NCI-H2196 (cell line): ENCODE data around the gene USP12.
"Not testable (repeated sequence)": the region's sequence is repeated elsewhere in the genome, so short reads cannot be mapped to it uniquely, and the experiment has no call there.

Experiments
- DNase-seq: peaks from one replicate; lab custom pipeline; 2025; ENCODE audit not compliant: unreplicated experiment; lab: John Stamatoyannopoulos, UW

USP12 gene

GRCh38 chr13:27151798-27152599 lies 19.6 kb downstream of the USP12 start:
- DNase-seq: no peak

GRCh38 chr13:27149702-27150101 lies 21.9 kb downstream of the USP12 start:
- DNase-seq: no peak

GRCh38 chr13:27148900-27149299 lies 22.7 kb downstream of the USP12 start:
- no peak for DNase-seq

- no peak for DNase-seq
Measured at GRCh38 chr13:27147530-27148170, 24.0 kb downstream of the USP12 start.

GRCh38 chr13:27141746-27142145 lies 29.9 kb downstream of the USP12 start:
- DNase-seq: no peak

GRCh38 chr13:27141159-27141558 lies 30.5 kb downstream of the USP12 start:
- not testable (repeated sequence) for DNase-seq

GRCh38 chr13:27140060-27140459 lies 31.6 kb downstream of the USP12 start:
- DNase-seq: no peak

- DNase-seq: no peak
Measured at GRCh38 chr13:27139565-27139964, 32.0 kb downstream of the USP12 start.

GRCh38 chr13:27138457-27139093 lies 33.0 kb downstream of the USP12 start:
- no peak for DNase-seq

GRCh38 chr13:27137759-27138158 lies 33.9 kb downstream of the USP12 start:
- no peak for DNase-seq

- DNase-seq: no peak
Measured at GRCh38 chr13:27135023-27135422, 36.6 kb downstream of the USP12 start.

- no peak for DNase-seq
Measured at GRCh38 chr13:27133889-27134288, 37.7 kb downstream of the USP12 start.

GRCh38 chr13:27132538-27132937 lies 39.1 kb downstream of the USP12 start:
- DNase-seq: no peak

- DNase-seq: no peak
Measured at GRCh38 chr13:27131906-27132305, 39.7 kb downstream of the USP12 start.

- DNase-seq: no peak
Measured at GRCh38 chr13:27130979-27131623, 40.5 kb downstream of the USP12 start.

GRCh38 chr13:27130223-27130978 lies 41.2 kb downstream of the USP12 start:
- DNase-seq: no peak

GRCh38 chr13:27128825-27129627 lies 42.6 kb downstream of the USP12 start:
- DNase-seq: no peak

GRCh38 chr13:27126859-27127258 lies 44.8 kb downstream of the USP12 start:
- DNase-seq: no peak

- DNase-seq: no peak
Measured at GRCh38 chr13:27125357-27126282, 46.0 kb downstream of the USP12 start.
